ENCODE results near the gene VIPR2.
"Not testable (repeated sequence)": the region's sequence is repeated elsewhere in the genome, so short reads cannot be mapped to it uniquely, and the experiment has no call there.

- TF ChIP-seq CTCF, EP300, POLR2A, POLR2AphosphoS5 (IDR thresholded peaks at IDR 0.05): not testable (repeated sequence)
Measured at GRCh38 chr7:159162050-159162626, 17.5 kb upstream of the VIPR2 start.
